HEK293T (cell line): ENCODE measurements around the gene TMEM9B.

ENCODE experiments used
- BHLHE40 ChIP-seq: fragments of 450-650 bp; IDR thresholded peaks from 2 replicates; pipeline ENCODE4 v1.6.1; 2016; ENCODE audit warnings: mild to moderate bottlenecking, moderate library complexity, borderline replicate concordance
- ELF4 ChIP-seq: fragments of 450-650 bp; IDR thresholded peaks from 2 replicates; pipeline ENCODE4 v1.6.1; 2017; ENCODE audit warnings: antibody characterized with exemption
- HDGF ChIP-seq: fragments of 450-650 bp; IDR thresholded peaks from 2 replicates; pipeline ENCODE4 v1.6.1; 2017; ENCODE audit warnings: antibody characterized with exemption, borderline replicate concordance
- SP1 ChIP-seq: fragments of 450-650 bp; IDR thresholded peaks from 2 replicates; pipeline ENCODE4 v1.6.1; 2017

- TF ChIP-seq ELF4 (no peak), HDGF (no peak), SP1 (no peak), BHLHE40 (no peak)
Observed at GRCh38 chr11:8983552-8983951, 19.3 kb upstream of the TMEM9B start.
